GM19239 (cell line): ENCODE results near the gene ZRANB2.

Source experiments
- DNase-seq: peaks from one replicate; pipeline ENCODE4 v3.0.0; 2011; ENCODE audit warnings: low spot score; ENCODE audit not compliant: insufficient read length
- FAIRE-seq: peaks from 2 replicates; lab custom pipeline; 2011; peaks lifted over from hg19 to GRCh38; lab: Jason Lieb, UNC

Gene ZRANB2

GRCh38 chr1:71031426-71031825, 49.4 kb downstream of the ZRANB2 start:
- DNase-seq (no peak), FAIRE-seq (no peak)

GRCh38 chr1:71030026-71030425, 50.8 kb downstream of the ZRANB2 start:
- DNase-seq (no peak), FAIRE-seq (no peak)

GRCh38 chr1:71028981-71029380, 51.9 kb downstream of the ZRANB2 start:
- DNase-seq (no peak), FAIRE-seq (no peak)

GRCh38 chr1:71027991-71028390, 52.8 kb downstream of the ZRANB2 start:
- no peak for FAIRE-seq
- no peak for DNase-seq

- FAIRE-seq = no peak
- DNase-seq = no peak
Observed at GRCh38 chr1:71026093-71026492, 54.7 kb downstream of the ZRANB2 start.

- DNase-seq = no peak
- no peak for FAIRE-seq
Observed at GRCh38 chr1:71023515-71023914, 57.3 kb downstream of the ZRANB2 start.

DNA sequence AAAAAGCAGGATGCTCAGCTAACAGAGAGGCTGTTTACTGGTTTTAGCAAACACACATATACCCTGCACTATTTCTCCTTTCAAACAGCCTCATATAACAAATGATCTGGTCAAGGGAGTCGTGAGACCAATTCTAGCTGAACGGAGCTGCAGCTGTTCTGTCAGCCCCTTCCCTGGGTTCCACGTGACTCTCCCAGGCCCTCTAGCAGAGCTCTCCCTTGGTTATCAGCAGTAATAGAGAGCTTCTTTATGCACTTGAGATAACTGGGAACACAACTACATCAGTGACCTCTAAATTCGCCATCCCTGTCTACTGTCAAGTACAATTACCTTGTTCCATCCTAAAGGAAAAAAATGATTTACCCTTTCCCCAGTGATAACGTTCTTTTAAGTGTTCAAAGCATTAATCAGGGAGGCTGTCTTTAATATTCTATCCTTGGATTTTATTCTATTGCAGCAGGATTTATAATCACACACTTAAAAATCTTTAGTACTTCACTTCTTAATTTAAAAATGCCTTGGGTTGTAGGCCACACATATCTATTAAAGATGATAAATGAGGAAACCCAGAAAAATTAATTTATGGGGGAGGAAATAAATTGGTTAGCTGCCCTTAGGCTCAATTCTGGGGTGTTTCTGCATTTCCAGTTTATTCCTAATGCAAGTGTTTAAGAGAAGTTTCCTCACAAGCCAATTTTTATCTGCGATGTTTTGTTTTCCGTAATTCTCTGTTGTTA, 61.4 kb downstream of the ZRANB2 start:
- no peak for DNase-seq

DNA sequence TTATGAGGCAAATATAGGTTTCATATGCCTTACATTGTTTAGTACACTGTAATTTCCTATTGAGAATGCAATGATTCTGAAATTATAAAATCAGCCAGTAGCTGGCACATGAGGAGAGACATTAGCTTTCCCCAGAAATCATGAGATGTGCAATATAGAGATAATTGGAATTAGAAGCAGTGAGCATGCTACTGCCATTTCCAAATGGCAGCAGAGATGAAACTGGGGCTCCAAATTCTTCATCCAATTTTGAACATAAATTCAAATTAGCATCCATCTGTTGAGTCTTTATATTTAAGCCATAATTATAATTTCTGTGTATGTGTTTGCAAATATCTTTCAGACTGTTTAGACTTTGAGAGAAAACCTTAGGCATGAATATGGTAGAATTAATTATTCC, 62.0 kb downstream of the ZRANB2 start:
- FAIRE-seq = no peak
- no peak for DNase-seq

More for the DNA sequence above, 61.4 kb downstream of the ZRANB2 start:
- FAIRE-seq = no peak

- no peak for FAIRE-seq
- no peak for DNase-seq
Observed at GRCh38 chr1:71015745-71016144, 65.1 kb downstream of the ZRANB2 start.

- FAIRE-seq (no peak), DNase-seq (no peak)
Observed at GRCh38 chr1:71014178-71014579, 66.7 kb downstream of the ZRANB2 start.
